Embryonic facial prominence (tissue), 1 donor: ENCODE data around the gene NR1D2.
A peak's percentile ranks its signal among the peaks of the same experiment; 100 is the strongest.

Source experiments
- DNase-seq: peaks from one replicate; pipeline ENCODE4 v3.0.0-alpha.2; 2016; ENCODE audit errors: extremely low spot score

NR1D2 gene

DNA sequence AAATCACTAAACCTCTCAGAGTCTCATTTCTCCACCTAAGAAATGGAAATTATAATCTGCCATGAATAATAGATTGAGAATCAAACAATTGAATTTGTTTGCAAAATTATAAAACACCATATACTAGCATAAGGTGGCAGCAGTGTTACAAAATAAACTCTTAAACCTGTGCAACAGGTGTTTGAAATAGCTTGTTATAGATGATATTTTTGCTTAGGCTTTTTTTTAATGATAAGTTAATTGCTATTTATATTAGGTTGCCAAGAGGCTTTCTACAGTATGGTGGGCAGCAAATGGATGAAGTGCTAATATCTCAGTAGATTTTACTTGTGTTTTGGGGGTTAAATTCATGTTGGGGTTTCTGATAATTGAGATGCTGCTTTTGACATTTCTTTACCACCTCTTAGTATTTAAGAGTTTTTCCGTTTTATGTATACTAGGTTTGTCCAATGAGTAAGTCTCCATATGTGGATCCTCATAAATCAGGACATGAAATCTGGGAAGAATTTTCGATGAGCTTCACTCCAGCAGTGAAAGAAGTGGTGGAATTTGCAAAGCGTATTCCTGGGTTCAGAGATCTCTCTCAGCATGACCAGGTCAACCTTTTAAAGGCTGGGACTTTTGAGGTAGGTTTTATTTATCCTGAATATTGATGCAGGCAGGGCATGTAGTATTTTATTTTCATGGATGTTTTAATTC, 19.6 kb downstream of the NR1D2 start:
- DNase-seq = no peak

DNA sequence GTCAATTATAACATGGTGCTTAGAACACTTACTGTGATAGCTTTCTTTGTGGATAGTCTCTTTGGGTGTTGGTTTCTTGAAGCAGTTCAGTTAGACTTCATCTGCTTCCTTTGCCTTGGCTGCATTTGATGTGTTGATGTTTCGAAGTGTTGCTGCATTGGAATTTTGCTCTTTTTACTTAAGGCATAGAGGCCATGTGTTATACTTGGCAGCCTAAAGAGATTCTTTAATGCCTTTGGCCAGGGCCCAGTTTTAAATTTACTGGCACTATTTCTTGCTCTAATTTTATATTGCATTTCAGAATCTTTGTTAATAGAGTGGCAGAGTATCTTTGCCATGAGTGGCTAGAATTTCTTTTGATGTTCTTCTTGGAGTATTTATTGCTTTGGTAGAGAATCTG, 21.2 kb downstream of the NR1D2 start:
- DNase-seq = no peak

DNA sequence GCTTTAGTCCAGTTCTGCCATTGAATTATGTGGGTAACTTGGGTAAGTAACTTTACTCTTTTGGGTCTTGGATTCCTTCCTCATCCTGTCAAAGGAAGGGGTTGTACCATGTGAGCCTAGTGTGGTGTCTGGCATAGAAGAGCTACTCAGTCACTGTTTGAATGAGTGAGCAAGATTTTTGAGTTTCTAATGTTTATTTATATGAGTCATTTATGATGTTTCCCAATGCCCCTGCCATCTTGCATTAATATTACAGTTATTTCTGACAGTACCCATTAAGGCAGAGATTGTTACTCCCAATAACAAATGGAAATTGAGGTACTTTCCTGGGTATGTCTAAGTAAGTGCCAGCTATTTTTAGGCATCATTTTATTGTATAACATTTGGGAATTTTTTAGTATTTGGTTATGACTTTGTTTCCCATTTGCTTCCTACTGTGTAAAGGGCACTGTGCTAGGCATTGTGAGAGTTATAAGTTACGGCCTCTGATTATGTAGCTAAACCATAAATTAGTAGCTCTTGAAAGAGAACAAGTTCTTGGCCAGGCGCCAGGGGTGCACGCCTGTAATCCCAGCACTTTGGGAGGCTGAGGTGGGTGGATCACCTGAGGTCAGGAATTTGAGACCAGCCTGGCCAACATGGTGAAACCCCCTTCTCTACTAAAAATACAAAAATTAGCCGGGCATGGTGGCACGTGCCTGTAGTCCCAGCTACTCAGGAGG, 23.5 kb downstream of the NR1D2 start:
- DNase-seq = no peak

DNA sequence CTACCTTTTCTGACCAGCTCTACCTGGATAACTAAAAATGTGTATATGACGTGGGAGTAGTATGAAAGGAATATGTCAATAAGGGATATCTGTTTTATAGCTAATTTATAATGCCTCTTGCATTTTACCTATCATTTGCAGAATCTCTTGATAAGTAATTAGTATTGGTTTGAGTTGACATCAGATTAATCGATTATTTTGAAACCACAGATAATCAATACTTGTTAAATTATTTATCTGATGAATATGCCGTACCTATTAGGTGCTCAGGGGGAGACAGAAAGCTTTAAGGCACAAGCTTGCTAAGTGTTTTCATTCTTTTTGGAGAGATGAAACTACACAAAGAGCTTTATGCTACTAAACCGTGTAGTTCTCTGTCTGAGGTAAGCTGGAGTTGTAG, 24.3 kb downstream of the NR1D2 start:
- DNase-seq = no peak

DNA sequence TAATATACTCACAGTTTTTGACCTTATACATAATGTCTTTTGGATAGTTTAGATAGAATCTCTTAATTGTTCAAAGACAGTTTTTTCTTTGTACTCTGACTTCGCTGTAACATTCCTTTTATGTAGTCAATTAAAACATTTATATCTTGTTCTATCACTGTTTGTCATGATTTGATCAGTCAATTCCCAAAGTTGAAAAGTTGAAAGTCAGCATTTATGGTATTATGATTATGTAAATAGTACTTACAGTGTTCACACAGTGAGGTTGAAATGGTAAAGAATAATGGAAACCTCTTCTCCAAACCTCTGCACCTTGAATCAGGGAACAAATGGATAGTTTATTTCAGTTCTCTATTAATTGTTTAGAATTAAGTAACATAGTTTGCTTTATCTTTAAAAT, 26.6 kb downstream of the NR1D2 start:
- no peak for DNase-seq

DNA sequence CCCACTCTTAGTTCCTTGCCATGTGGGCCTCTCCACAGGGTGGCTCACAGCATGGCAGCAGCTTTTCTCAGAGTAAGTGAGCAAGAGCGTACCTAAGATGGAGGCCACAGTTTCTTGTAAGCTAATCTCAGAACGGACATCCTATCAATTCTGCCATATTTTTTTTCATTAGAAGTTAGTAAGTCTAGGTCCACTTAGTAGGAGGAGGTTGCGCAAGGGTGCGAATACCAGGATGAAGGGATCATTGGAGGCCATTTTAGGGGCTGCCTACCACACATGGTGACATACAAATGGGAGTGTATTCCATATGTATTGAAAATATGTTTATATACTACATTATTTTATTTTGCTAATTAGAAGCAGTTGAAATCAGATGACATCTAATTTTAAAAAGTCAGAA, 31.5 kb downstream of the NR1D2 start:
- no peak for DNase-seq

DNA sequence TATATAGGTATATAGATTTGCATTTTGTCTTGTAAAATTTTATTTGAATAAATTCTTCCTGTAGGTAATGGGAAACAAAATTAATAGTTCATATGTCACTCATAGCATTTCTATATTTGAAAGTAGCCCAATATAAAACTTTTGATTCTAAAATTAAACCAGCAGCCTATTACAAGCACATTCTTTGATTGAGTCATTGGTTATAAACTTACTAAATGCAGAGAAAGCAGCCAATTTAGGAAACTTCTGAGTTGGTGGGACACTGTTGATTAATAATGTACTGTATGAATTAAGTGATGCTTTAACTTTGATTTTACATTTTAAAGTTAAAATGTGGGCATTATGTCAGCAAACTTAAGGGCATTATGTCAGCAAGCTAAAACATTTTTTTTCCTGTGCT, 34.5 kb downstream of the NR1D2 start:
- no peak for DNase-seq

DNA sequence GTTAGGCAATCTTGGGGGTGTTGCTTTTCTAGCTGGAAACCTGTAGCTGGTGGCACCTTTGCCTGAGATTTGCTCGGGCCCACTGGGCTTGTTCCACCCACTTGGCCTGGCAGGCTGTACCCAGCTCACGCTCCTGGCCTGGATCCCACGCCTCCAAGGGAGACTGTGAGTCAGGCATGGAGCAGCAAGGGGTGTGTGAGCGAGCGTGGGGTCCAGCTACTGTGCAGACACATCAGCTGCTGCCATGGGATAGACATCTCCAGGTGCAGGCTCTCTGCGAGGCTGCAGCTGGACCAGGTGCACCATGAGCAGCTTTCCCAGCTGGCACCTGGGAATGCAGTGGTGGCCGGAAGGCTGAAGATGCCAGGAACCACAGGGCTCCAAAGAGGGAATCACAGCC, 36.0 kb downstream of the NR1D2 start:
- DNase-seq = no peak

DNA sequence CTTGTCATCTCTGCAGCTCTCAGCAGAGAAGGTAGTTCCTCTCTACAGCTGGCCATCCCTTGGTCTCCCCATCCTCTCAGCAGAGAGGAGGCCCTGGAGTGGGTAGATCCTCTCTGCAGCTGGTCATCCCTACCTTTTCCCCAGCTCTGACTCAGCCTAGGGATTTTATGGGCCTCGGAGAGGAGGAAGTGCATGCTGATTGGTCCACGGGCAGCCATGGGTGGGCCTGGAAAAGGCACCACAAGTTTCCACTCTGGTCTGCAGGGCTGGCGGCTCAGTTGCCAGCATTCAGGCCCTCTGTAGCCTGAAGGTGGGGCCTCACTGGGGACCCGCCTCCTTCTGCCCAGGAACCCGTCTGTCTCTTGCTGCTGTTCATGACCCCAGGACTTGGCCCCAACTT, 36.9 kb downstream of the NR1D2 start:
- no peak for DNase-seq

DNA sequence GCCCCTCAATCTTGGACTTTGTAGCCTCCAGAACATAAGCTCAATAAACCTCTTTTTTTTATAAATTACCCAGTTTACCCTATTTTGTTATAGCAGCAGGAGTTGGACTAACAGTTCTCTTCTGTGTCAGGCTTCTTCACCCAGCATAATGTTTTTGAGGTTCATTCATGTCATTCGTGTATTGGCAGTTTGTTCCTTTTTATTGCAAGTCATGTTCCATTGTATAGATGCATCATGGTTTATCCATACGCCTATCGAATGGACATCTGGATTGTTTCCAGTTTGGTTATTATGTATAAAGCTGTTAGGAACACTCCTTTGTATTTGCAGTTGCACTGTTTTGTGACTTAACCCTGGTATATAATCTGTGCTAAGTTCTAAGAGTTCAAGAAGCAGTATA, 39.8 kb downstream of the NR1D2 start:
- no peak for DNase-seq

DNA sequence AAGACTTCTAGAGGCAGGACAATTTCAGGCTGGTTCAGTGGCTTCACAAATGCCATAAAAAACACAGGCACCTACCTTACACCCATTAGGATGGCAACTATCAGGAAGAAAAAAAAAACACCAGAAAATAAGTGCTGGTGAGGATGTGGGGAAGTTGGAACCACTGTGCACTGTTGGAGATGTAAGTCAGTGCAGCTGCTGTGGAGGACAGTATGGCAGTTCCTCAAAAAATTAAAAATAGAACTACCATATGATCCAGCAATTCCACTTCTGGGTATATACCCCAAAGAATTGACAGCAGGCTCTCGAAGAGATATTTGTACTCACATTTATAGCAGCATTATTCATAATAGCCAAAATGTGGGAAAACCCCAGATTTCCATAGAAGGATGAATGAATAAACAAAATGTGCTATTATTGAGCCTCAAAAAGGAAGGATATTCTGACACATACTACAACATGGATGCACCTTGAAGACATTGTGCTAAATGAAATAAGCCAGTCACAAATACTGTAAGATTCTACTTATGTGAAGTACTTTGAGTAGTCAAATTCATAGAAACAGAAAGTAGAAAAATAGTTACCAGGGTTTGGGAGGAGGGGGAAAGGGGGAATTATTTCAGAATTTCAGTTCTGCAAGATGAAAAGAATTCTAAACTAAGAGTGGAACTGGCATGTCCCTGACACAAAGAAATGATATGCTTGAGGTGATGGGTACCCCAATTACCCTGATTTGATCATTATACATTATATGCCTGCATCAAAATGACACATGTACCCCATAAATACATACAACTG, 40.9 kb downstream of the NR1D2 start:
- no peak for DNase-seq

DNA sequence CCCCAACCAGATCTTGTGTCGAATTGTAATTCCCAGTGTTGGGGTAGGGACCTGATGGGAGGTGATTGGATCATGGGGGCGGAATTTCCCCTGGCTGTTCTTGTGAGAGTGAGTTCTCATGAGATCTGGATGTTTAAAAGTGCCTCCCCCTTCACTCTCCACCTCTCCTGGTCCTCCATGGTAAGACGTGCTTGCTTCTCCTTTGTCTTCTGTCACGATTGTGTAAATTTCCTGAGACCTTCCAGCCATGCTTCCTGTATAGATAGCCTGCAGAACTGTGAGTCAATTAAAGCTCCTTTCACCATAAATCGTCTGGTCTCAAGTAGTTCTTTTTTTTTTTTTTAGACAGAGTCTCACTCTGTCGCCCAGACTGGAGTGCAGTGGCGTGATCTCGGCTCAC, 42.3 kb downstream of the NR1D2 start:
- no peak for DNase-seq

DNA sequence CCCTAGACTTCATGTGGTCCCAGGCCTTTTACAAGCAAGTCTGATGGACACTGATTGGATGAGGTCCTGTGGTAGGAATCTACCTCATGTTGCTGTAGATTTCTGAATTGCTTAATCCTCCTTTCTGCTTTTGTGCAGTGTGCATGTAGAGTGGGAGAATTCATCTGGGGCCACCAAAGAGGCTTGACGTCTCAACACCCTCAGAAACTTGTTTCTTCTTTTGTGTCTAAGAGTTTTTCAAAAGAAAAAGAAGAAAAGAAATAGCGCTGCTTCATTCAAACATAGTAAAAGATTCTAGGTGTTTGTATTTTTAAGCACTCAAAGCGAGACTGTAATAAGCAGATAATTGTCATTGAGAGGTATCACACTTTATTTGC, 46.2 kb downstream of the NR1D2 start:
- no peak for DNase-seq

DNA sequence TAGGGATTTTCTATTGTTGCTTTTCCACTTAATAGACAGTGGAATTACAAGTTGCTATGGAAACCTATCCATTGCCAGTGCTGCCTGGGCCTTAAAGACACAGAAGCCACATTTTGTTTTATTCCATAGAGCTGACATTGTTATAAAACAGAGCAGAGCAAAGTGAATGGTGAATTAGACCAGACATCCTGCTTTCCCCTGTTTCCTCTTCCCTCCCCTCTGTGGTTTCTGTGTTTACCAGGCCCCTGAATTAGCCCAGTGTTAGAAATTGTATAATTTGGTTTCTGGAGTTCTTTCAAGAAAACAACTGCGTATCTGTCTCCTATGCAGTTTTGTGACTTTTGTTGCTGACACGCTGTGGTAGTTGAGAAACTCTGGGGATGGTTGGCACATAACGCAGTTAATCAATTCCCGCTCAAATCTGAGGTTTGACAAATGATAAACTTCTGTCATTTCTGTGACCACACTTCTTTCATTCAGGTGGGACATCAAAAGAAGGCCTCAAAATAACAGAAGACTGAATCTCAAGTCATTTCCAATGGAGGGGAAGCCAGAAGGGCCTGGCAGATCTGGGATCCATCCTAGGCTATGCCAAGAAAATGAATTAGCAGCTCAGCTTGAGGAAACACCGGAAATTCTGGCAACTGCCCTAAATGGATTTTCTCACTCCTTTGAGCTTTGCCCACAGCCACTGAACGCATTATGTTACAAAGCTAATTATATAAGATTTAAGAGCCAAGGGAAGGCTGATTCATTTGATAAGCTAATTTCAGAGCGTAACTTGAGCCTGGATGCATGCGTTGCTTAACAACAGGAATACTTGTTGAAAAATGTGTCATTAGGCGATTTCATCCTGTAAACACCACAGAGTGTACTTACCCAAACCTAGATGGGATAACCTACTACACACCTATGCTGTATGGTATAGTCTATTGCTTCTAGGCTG, 46.9 kb downstream of the NR1D2 start:
- peak; percentile 49 for DNase-seq

DNA sequence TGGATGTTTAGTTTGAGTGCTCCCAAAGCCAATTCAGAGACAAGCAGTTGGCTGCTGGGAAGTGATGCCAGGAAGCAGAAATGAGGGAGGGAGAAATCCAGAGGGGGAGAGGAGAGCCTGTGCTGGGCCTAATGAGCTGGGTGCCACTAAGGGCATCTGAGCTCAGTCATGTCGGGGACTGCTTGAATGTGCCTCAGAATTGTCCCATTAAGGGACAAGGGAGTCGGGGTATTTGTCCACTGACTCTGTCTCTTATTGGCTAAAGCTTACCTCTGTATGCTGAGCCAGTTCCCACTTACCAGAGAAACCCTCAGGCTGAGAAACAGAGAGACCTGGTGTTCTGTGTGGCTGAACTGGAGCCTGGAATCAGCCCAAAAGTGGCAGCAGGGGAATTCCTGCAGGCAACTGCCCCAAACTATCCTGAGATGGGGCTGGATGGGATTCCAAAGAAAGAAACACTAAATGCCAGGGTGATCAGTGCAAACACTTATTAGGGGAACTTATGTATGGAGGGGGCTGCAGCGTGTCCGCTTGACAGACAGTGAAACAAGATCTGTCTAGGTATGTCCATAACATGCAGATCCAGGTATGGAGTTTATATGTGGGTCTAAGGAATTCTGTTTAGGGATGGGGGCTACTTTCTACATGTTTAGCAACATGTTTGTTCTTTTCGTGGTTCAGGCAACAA, 48.6 kb downstream of the NR1D2 start:
- DNase-seq = no peak

DNA sequence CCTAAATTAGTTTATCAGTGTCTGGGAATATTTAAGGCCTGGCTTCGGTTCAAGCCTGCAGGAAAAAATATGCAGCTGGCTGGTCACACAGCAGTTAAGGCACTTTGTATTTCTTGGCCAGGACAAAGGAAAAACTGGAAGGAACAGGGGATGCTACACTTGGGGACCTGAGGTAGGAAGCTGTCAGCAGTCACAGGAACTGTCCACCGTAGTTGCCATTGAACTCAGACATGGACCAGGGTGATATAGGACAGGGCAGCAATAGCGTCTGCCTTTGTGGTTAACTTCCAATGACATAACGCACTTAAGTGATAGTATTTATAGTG, 49.1 kb downstream of the NR1D2 start:
- no peak for DNase-seq

DNA sequence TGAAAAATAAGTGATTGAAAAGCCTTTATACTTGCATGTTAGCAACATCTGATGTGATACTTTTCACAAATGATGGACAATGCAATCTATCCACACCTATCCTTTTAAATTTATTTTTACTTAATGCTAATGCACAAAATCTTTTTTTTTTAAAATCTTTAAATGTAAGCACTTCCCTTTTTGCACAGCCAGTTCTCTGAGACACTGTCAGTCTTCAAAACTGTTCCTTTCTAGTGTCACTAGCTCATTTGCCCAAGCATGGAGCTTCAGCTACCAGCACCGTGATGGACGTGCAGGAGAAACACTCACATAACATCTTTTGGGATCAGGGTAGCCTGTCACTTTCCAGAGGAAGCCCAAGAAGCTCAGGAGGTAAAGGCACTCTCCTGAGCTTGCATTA, 50.1 kb downstream of the NR1D2 start:
- DNase-seq = no peak

DNA sequence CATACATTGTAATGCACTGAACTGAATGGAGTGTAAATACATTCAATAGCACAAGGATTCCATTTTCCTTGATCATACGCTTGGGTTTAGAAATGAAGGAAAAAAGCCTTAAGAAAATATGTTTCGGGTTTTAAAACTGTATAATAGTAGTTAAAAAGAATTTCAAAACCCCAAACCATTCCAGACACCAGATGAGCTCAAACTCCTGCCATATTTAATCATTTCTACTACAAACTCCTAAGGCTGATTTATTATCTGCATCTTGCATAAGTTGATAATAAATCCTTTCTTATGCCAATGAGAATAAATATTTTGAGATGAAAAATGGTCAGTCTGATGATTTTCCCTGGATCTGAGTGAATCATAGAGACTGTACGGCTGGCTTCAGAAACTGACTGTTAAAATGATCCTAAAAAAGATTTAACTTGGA, 51.0 kb downstream of the NR1D2 start:
- no peak for DNase-seq

DNA sequence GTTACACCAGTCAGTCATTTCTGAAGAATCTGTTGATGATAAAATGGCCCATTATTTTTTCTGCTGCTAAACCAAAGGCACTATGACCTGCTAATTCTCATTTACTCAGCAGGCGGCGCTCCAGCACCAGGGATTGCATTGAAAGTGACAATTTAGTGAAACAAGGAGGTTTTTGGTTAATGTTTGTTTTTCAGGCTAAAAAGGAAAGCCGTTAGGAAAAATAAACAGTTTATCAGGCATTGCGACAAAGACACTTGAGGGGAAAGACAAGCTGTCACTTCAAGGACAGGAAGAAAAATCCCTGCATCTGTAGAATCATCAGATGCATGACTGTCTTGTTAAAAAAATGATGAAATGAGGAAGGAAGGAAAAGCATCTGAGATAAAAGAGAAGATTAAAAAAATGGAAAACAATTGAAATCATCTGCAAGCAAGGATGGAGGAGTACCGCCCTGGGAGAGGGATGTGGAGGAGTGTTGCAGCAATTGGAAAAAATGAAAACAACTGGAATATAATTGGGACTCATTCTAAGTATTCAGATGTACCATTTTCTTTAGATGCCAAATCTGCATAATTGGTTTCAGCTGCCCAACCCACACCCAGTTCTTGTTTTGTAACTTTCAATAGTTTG, 54.0 kb downstream of the NR1D2 start:
- DNase-seq = peak; percentile 72

DNA sequence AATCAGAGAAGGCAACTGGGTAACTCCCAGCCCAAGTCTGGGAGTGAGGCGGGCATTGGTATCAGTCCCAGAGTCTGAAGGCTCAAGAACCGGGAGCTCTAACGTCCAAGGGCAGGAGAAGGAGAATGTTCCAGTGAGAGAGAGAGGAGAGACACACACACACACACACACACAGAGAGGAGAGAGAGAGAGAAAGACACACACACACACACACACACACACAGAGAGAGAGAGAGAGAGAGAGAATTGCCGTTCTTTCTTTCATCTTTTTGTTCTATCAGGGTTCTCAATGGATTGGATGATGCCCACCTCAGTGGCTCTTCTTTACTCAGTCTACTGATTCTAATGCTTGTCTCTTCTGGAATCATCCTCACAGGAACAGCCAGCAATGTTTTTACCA, 57.0 kb downstream of the NR1D2 start:
- DNase-seq = no peak

DNA sequence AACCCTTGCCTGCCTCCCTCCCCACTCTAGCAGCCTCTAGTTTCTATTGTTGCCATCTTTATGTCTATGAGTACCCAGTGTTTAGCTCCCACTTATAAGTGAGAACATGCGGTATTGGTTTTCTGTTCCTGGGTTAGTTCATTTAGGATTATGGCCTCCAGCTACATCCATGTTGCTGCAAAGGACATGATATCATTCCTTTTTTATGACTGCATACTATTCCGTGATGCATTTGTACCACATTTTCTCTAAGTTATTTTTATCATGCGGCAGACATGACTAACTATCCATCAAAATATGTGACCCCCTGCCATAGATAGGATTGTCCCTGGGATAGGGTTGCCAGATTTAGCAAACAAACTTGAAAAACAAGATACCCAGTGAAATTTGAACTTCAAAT, 58.4 kb downstream of the NR1D2 start:
- DNase-seq = no peak
